HepG2 (cell line): ENCODE measurements around the gene SLC2A10. TPM values are rescaled to one million over a fixed set of nuclear protein-coding genes. Genes with fewer than 3 reads are reported as not detected.

ENCODE experiments used
- ATF1 ChIP-seq: IDR thresholded peaks from 2 replicates; pipeline ENCODE4 v1.6.1; 2016; ENCODE audit warnings: mild to moderate bottlenecking, control low read depth
- FOSL2 ChIP-seq: sonication (generic); formaldehyde crosslinking; IDR thresholded peaks from 2 replicates; pipeline ENCODE4 v1.4.0; 2020; ENCODE audit warnings: missing genetic modification reagents
- FOXO1 ChIP-seq: sonication (generic); formaldehyde crosslinking; IDR thresholded peaks from 2 replicates; pipeline ENCODE4 v1.4.0; 2020; ENCODE audit warnings: missing genetic modification reagents
- GABPA ChIP-seq, 2 experiments: IDR thresholded peaks; 2 replicates each; pipeline ENCODE4 v1.6.1; 2011 to 2016; ENCODE audit warnings: low read depth in 2 of 2, low read length in 1 of 2, missing biosample characterization in 1 of 2, missing genetic modification characterization in 1 of 2
- HDAC1 ChIP-seq: sonication (generic); formaldehyde crosslinking; IDR thresholded peaks from 2 replicates; pipeline ENCODE4 v1.5.1; 2020; ENCODE audit warnings: mild to moderate bottlenecking, missing genetic modification reagents
- HOXD1 ChIP-seq: sonication (generic); formaldehyde crosslinking; IDR thresholded peaks from 2 replicates; pipeline ENCODE4 v1.5.0; 2020; ENCODE audit warnings: missing genetic modification reagents
- LCORL ChIP-seq, 2 experiments: fragments of 450-650 bp in 1 of 2; sonication (generic) in 1 of 2; formaldehyde crosslinking in 1 of 2; IDR thresholded peaks; 2 replicates each; pipeline versions ENCODE4 v1.5.0 to v1.6.1; 2017 to 2020; ENCODE audit warnings: antibody characterized with exemption in 1 of 2, missing genetic modification reagents in 1 of 2
- MAFF ChIP-seq: IDR thresholded peaks from 2 replicates; pipeline ENCODE4 v1.6.1; 2011; ENCODE audit warnings: low read depth, low read length, improper control_type of control experiment
- MTA3 ChIP-seq: sonication (generic); formaldehyde crosslinking; IDR thresholded peaks from 2 replicates; pipeline ENCODE4 v1.4.0; 2020; ENCODE audit warnings: missing genetic modification reagents
- NFE2L1 ChIP-seq: sonication (generic); formaldehyde crosslinking; IDR thresholded peaks from 2 replicates; pipeline ENCODE4 v1.4.0; 2020; ENCODE audit warnings: missing genetic modification reagents, mild to moderate bottlenecking, borderline replicate concordance
- NR2F1 ChIP-seq, 2 experiments: fragments of 450-650 bp in 1 of 2; formaldehyde crosslinking in 1 of 2; IDR thresholded peaks; 2 replicates each; pipeline versions ENCODE4 v1.5.0 to v1.6.1; 2016 to 2020; ENCODE audit warnings: mild to moderate bottlenecking in 1 of 2, missing compliant biosample characterization in 1 of 2, missing genetic modification reagents in 1 of 2, moderate library complexity in 1 of 2
- PBX2 ChIP-seq: IDR thresholded peaks from 2 replicates; pipeline ENCODE4 v1.6.1; 2016; ENCODE audit warnings: control low read depth
- PCBP1 ChIP-seq: fragments of 200-400 bp; formaldehyde crosslinking; IDR thresholded peaks from 2 replicates; pipeline ENCODE4 v1.6.1; 2017; ENCODE audit warnings: mild to moderate bottlenecking, low read depth, low read length, borderline replicate concordance
- PREB ChIP-seq: sonication (generic); formaldehyde crosslinking; IDR thresholded peaks from 2 replicates; pipeline ENCODE4 v1.4.0; 2020; ENCODE audit warnings: missing genetic modification reagents
- SOX13 ChIP-seq, 3 experiments: fragments of 450-650 bp in 1 of 3; sonication (generic) in 1 of 3; formaldehyde crosslinking in 1 of 3; IDR thresholded peaks in 2 of 3; conservative IDR thresholded peaks in 1 of 3; 2 replicates each; pipeline versions ENCODE4 v1.5.0 to v1.6.1; 2016 to 2020; ENCODE audit warnings: antibody characterized with exemption in 1 of 3, mild to moderate bottlenecking in 1 of 3, missing compliant biosample characterization in 1 of 3, missing genetic modification reagents in 1 of 3, moderate library complexity in 1 of 3
- SP140L ChIP-seq: sonication (generic); formaldehyde crosslinking; IDR thresholded peaks from 2 replicates; pipeline ENCODE4 v1.4.0; 2020; ENCODE audit warnings: missing genetic modification reagents, borderline replicate concordance
- TBX2 ChIP-seq: sonication (generic); formaldehyde crosslinking; IDR thresholded peaks from 2 replicates; pipeline ENCODE4 v1.5.0; 2020; ENCODE audit warnings: missing genetic modification reagents, mild to moderate bottlenecking, borderline replicate concordance
- TP53 ChIP-seq: sonication (generic); formaldehyde crosslinking; conservative IDR thresholded peaks from 2 replicates; pipeline ENCODE4 v1.4.0; 2020; ENCODE audit warnings: missing genetic modification reagents
- YY1 ChIP-seq: IDR thresholded peaks from 2 replicates; pipeline ENCODE4 v1.6.1; 2011; ENCODE audit warnings: low read length, low read depth, moderate library complexity, mild to moderate bottlenecking; ENCODE audit not compliant: insufficient read depth, insufficient replicate concordance
- ZNF431 ChIP-seq: sonication (generic); formaldehyde crosslinking; IDR thresholded peaks from 2 replicates; pipeline ENCODE4 v1.9.0; 2022; ENCODE audit warnings: missing genetic modification reagents, low read depth, mild to moderate bottlenecking, borderline replicate concordance
- ZNF510 ChIP-seq: sonication (generic); formaldehyde crosslinking; IDR thresholded peaks from 2 replicates; pipeline ENCODE4 v1.4.0; 2020; ENCODE audit warnings: low read depth, mild to moderate bottlenecking, missing genetic modification reagents
- ZNF570 ChIP-seq: sonication (generic); formaldehyde crosslinking; IDR thresholded peaks from 2 replicates; pipeline ENCODE4 v1.4.0; 2020; ENCODE audit warnings: mild to moderate bottlenecking, missing genetic modification reagents, borderline replicate concordance
- ZSCAN22 ChIP-seq: sonication (generic); formaldehyde crosslinking; IDR thresholded peaks from 2 replicates; pipeline ENCODE4 v1.4.0; 2020; ENCODE audit warnings: mild to moderate bottlenecking, missing genetic modification reagents
- polyA plus RNA-seq, 8 experiments: library from polyadenylated mRNA; depleted of rRNA in 3 of 8; stranded (reverse) in 7 of 8; unstranded in 1 of 8; fragments of >200 nt; fragmentation: Illumina TruSeq in 4 of 8; extraction: Trizol in 4 of 8; gene quantifications; 2 replicates each; pipeline versions ENCODE4 v1.2.1 to v1.2.3, GENCODE V29; 2011 to 2016; ENCODE audit warnings: low read depth in 4 of 8, missing spikeins in 1 of 8, mixed read lengths in 1 of 8; ENCODE audit not compliant: insufficient read depth in 1 of 8
- total RNA-seq, 5 experiments: library from RNA; depleted of rRNA; stranded (reverse); fragments of >200 nt; fragmentation: Illumina TruSeq; extraction: Trizol; gene quantifications; 2 replicates each; pipeline ENCODE4 v1.2.3, GENCODE V29; 2016; ENCODE audit warnings: low read depth in 1 of 5
- TF ChIP-seq, protein P1 (sequence below): sonication (generic); formaldehyde crosslinking; IDR thresholded peaks from 2 replicates; pipeline ENCODE4 v1.8.0; 2022; ENCODE audit warnings: mild to moderate bottlenecking, missing genetic modification reagents; ENCODE audit not compliant: insufficient replicate concordance
- TF ChIP-seq, protein P2 (sequence below): sonication (generic); formaldehyde crosslinking; IDR thresholded peaks from 2 replicates; pipeline ENCODE4 v1.4.0; 2020; ENCODE audit warnings: missing genetic modification reagents

SLC2A10 gene
- total and polyA plus RNA-seq, 2 of the 13 experiments (the other 11 are each of a cell fraction or from before 2014, with no cell fraction given): 16.0 to 18.4 TPM

DNA sequence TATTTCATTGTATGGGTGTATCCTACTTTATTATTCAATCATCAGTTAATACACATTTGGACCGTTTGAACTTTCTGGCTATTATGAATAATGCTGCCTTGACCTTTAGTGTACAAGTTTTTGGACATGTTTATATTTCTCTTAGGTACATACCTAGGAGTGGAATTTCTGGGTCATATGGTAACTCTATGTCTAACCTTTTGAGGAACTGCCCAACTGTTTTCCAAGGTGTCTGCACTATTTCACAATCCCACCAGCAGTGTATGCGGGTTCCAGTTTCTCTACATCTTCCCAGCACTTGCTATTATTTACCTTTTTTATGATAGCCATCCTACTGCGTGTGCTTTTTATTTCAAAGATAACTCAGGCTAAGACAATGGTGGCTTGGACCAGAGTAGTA, 43.8 kb upstream of the SLC2A10 start (continued):
- TF ChIP-seq, protein P1, sequence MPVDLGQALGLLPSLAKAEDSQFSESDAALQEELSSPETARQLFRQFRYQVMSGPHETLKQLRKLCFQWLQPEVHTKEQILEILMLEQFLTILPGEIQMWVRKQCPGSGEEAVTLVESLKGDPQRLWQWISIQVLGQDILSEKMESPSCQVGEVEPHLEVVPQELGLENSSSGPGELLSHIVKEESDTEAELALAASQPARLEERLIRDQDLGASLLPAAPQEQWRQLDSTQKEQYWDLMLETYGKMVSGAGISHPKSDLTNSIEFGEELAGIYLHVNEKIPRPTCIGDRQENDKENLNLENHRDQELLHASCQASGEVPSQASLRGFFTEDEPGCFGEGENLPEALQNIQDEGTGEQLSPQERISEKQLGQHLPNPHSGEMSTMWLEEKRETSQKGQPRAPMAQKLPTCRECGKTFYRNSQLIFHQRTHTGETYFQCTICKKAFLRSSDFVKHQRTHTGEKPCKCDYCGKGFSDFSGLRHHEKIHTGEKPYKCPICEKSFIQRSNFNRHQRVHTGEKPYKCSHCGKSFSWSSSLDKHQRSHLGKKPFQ (CRISPR knock-in tag): no peak
- TF ChIP-seq ZNF510 (CRISPR knock-in tag) (no peak), TBX2 (CRISPR knock-in tag) (no peak), HOXD1 (no peak), YY1 (no peak), PCBP1 (no peak), MTA3 (CRISPR knock-in tag) (no peak), TP53 (CRISPR knock-in tag) (no peak), PBX2 (CRISPR knock-in tag) (no peak), ZNF570 (CRISPR knock-in tag) (no peak), LCORL (IDR thresholded peaks at IDR 0.05) (no peak), LCORL (CRISPR knock-in tag; IDR thresholded peaks at IDR 0.05) (0 out of 2 replicates have a peak, but pooled peaks have one; percentile 26), PREB (no peak), GABPA (IDR thresholded peaks at IDR 0.05; ENCODE audit: low read depth, low read length) (no peak), GABPA (CRISPR knock-in tag; IDR thresholded peaks at IDR 0.05; ENCODE audit: low read depth) (no peak), SP140L (CRISPR knock-in tag) (no peak), ATF1 (CRISPR knock-in tag) (no peak), NFE2L1 (no peak), FOSL2 (CRISPR knock-in tag) (no peak), HDAC1 (CRISPR knock-in tag) (peak; percentile 24; the same call in 1 of the 2 replicates), FOXO1 (CRISPR knock-in tag) (no peak; the same call in 1 of the 2 replicates), MAFF (no peak), ZSCAN22 (CRISPR knock-in tag) (no peak), ZNF431 (CRISPR knock-in tag) (no peak), NR2F1 (CRISPR knock-in tag; IDR thresholded peaks at IDR 0.05) (peak; percentile 21 to 23; a peak in 2 of 4 replicates), SOX13 (IDR thresholded peaks at IDR 0.05) (no peak), SOX13 (CRISPR knock-in tag; conservative IDR thresholded peaks at IDR 0.05 in 1 of 2, IDR thresholded peaks at IDR 0.05 in 1 of 2) (peak in 1 of 2 experiments; percentile 71; a peak in 1 of 4 replicates)
- TF ChIP-seq, protein P2, sequence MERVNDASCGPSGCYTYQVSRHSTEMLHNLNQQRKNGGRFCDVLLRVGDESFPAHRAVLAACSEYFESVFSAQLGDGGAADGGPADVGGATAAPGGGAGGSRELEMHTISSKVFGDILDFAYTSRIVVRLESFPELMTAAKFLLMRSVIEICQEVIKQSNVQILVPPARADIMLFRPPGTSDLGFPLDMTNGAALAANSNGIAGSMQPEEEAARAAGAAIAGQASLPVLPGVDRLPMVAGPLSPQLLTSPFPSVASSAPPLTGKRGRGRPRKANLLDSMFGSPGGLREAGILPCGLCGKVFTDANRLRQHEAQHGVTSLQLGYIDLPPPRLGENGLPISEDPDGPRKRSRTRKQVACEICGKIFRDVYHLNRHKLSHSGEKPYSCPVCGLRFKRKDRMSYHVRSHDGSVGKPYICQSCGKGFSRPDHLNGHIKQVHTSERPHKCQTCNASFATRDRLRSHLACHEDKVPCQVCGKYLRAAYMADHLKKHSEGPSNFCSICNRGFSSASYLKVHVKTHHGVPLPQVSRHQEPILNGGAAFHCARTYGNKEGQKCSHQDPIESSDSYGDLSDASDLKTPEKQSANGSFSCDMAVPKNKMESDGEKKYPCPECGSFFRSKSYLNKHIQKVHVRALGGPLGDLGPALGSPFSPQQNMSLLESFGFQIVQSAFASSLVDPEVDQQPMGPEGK (CRISPR knock-in tag): no peak
